ENCODE measurements around the gene BRD1.

The BRD1 gene

DNA sequence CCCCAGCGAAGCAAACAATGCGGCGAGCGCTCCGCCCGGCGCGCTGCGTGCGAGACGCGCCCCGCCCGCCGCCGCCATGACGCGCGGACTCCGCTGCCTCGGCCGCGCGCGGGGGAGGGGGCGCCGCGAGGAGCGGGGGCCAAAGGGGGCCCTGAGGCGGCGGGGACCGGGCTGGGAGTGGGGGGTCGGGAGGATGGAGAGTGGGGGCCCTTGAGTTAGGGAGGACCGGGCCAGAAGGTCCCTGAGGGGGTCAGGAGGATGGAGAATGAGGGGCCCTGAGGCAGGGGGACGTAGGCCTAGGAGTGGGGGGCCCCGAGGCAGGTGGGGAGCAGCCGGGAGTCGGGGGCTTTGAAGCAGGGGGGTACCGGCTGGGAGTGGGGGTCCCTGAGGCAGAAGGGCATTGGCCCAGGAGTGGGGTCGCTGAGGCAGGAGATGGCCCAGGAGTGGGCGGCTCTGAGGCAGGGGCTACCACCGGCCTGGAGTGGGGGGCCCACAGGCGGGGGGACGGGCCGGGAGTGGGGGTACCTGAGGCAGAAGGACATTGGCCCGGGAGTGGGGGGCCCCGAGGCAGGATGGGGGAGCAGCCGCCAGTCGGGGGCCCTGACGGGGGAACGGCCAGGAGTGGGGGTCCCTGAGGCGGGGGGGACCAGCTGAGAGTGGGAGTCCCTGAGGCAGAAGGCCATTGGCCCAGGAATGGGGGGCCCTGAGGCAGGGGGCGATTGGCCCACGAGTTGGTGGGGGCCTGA lies at the start of gene BRD1:
Gene BRD1, minus strand, starts transcription at position 21 of the 746 bp plus-strand sequence. CDS start 3,556 bp downstream, outside the sequence.
- FAIRE-seq = no peak

DNA sequence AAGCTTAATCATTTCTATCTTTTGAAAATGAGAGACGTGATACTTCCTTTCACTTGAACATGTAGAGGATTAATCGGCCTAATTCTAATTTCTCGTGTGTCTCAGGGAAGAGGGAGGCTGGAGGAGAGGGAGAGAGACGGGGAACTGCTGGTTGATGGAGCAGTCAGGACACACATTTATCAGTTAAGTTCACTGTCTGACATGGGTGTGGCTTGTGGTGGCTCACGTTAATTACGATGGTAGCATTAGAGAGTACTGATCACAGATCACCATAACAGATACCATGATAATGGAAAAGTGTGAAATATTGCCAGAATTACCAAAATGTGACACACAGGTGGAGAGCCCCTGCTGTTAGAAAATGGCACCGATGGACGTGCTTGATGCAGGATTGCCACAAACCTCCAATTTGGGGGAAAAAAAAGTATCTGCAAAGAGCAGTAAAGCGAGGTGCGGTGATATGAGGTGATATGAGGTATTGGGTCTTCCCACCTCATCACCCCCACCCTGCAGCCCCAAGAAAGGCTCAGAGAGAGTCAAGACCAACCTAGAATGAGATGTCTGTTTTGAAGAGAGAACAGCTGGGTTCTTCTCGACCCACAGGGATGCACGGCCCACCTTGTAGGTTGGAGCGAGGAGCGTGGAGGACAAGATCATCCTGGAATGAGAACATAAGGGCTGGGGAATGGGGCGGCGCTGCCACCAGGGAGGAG lies 45.7 kb upstream of the BRD1 start:
- FAIRE-seq = no peak

DNA sequence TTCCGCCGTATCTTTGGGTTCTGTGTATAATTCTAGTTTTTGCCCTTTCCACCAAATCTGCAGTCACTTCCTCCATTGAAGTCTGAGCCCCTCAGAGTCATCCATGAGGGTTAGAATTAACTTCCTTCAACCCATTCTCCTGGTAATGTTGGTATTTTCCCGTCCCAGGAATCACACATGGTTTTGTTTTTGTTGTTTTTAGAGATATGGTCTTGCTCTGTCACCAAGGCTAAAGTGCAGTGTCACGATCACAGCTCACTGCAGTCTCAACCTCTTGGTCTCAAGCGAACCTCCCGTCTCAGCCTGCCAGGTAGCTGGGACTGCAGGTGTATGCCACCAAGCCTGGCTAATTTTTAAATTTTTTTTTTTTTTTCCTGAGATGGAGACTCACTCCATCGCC lies 44.7 kb upstream of the BRD1 start:
- FAIRE-seq = no peak

DNA sequence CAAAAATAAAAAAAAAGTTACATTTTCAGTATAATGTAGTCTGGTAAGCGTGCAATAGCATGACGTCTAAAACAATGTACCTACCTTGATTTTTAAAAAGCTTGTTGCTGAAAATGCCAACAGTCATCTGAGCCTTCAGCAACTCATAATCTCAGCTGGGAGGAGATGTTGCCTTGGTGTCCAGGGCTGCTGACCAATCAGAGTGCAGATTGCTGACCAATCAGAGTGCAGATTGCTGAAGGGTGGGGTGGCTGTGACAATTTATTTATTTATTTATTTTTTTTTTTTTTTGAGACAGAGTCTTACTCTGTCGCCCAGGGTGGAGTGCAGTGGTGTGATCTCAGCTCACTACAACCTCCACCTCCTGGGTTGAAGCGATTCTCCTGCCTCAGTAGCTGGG lies 43.8 kb upstream of the BRD1 start:
- FAIRE-seq = no peak

DNA sequence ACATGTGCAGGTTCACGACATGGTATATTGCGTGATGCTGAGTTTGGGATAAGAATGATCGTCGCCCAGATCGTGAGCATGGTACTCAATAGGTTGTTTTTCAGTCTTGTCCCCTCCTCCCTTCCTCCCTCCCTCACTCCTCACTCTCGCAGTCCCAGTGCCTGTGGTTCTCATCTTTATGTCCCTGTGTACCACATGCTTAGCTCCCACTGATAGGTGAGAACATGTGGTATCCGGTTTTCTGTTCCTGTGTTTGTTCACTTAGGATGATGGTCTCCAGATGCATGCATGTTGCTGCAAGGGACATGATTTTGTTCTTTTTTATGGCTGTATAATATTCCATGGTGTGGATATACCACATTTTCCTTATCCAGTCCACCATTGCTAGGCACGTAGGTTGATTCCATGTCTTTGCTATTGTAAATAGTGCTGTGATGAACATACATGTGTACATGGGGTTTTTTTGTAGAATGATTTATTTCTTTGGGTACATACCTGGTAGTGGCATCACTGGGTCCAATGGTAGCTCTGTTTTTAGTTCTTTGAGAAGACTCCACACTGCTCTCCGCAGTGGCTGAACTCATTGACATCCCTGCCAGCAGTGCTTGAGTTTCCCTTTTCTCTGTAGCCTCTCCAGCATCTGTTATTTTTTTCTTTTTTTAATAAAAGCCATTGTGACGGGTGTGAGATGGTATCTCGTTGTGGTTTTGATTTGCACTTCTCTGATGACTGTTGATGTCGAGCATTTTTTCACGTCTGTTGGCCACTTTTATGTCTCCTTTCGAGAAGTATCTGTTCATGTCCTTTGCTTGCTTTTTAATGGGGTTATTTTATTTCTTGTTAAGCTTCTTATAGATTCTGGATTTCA lies 42.4 kb upstream of the BRD1 start:
- no peak for FAIRE-seq

DNA sequence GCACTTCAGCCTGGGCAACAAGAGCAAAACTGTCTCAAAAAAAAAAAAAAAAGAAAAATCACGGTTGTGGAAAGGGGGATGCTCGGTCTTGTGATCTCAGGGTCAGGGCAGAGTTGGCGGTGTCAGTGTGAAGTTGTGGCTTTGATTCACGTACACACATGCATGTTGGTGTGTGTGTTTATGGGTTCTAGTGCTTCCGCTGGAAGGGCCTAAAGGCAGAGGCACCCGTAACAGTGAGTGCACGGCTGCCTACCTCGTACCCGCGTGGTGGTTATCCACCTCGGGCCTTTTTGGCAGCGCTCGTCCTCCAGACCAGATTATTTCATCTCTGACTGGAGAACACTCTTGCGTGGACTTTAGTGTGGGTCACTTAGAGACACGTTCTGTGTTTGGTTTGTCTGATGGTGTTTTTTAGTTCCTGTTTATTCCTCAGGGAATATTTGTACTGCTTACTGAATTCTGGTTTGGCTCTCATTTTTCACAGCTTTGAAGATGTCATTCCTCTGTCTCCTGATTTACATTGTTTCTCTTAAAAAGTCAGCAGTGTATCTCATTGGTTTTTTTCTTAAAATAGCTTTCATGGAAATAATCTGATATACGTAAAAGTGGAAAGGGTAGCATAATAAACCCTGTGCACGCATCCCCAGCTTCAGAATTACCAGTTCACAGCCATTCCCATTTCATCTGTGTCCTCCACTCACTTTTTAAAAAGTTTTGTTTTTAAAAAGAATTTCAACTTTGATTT lies 41.6 kb upstream of the BRD1 start:
- FAIRE-seq = no peak

DNA sequence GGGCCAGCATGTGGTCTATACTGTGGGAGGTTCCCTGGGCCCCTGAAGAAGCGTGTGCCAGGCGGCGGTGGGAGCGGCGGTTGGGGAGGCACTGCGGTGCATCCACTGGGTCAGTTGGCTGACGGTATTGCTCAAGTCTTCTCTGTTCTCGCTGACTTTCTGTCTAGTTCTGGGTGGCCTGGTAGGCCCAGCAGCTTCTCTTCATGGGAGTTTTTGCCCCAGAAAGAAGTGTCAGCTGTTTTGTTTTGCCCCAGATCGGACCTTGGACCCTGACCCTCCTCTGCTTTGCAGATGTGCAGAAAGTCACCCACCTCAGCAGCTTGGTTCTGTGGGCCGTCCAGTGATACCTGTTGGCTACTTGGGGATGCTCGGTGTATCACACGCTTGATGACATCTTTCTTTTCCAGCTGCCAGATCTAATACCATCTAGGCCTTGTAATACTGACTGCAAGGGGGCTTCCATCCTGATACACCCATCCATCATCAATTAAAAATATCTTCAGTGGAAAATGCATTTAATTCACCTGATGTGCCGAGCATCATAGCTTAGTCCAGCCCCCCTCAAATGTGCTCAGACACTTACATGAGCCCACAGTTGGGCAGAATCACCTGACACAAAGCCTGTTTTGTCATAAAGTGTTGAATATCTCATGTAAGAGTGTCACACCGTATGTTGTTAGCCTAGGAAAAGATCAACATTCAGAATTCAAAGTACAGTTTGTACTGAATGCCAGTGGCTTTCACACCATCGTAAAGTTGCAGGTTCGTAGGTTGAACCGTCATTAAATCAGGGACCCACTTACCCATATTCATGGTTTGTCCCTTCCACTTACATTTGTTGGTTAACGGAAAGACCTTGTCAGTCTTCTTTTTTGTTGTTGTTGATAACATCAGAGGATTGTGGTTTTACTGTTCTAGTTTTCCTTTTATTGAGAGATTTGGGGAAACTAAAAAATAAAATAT lies 39.9 kb upstream of the BRD1 start:
- FAIRE-seq = no peak

DNA sequence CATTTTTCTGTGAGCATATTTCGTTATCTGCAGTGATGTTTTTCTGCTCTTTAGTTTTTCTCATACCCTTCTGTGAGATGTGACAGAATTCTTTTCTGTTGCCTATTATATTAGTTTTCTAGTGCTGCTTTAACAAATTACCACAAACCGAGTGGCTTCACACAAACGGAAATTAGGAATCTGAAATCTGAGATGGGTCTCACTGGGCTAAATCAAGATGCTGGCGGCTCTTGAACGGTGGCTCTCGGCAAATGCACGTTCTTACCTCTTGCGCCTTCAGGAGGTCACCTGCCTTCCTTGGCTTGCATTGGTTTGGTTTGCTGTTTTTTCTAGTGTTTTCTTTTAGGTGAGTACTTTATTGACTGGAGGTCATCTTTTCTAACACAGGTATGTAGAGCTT lies 39.0 kb upstream of the BRD1 start:
- FAIRE-seq = no peak

DNA sequence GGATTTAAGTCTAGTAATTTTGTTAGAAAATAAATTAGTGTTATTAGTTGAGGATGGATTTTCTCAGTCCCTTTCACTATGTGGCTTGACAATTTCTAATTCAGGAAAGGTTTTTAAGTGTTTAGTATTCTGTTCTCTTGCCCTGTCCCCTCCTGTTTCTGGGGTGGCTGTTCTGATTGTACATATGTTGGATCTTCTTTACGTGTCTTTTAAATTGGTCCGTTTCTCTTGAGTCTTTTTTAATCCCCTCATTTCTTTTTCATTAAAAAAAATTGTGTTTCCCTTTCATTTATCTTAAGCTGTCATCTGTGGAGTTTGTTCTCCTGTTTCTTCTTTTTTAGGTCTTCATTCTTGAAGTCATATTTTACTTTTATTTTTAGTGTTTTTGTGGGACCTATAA lies 38.5 kb upstream of the BRD1 start:
- FAIRE-seq = no peak

DNA sequence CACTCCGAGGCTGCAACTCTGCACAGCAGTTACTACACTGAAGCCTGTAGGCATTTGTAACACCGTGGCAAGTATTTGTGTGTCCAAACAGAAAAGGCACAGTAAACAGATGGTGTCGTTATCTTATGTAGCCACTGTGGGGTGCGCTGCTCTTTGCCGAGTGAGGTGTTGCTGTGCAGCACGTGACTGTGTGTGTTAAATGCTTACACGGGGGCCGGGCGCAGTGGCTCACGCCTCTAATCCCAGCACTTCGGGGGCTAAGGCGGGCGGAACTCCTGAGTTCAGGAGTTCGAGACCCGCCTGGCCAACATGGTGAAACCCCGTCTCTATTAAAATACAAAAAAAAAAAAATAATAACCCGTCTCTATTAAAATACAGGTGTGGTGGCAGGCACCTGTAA lies 37.5 kb upstream of the BRD1 start:
- FAIRE-seq = no peak

DNA sequence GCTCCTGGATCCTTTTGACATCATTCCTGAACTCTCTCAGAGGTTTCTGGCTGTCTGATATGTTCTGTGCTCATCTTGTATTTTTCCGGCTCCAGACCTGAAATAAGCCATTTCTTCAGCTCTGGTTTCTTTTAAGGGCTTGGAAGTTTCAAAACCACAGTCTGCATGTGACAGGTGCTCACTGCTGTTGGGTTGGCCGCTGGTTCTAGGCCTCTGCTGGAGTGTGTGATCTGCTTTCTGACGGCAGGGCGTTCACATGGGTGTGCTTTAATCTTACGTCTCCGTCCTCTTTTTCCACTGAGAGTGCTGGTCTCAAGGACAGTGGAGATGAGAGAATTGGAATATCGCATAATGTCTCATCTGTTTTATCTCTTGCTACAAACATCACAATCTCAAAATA lies 36.3 kb upstream of the BRD1 start:
- no peak for FAIRE-seq

DNA sequence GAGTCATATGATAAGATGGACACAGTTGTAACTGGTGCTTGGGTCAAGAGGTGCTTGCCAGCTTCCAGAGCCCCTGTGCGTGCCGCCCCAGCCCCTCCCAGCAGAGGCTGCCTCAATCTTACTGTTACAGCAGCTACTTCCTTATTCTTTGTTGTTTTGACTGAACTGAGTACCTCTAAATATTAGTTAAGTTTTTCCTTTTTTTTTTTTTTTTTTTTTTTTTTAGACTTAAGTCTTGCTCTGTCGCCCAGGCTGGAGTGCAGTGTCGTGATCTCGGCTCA lies 34.8 kb upstream of the BRD1 start:
- no peak for FAIRE-seq

DNA sequence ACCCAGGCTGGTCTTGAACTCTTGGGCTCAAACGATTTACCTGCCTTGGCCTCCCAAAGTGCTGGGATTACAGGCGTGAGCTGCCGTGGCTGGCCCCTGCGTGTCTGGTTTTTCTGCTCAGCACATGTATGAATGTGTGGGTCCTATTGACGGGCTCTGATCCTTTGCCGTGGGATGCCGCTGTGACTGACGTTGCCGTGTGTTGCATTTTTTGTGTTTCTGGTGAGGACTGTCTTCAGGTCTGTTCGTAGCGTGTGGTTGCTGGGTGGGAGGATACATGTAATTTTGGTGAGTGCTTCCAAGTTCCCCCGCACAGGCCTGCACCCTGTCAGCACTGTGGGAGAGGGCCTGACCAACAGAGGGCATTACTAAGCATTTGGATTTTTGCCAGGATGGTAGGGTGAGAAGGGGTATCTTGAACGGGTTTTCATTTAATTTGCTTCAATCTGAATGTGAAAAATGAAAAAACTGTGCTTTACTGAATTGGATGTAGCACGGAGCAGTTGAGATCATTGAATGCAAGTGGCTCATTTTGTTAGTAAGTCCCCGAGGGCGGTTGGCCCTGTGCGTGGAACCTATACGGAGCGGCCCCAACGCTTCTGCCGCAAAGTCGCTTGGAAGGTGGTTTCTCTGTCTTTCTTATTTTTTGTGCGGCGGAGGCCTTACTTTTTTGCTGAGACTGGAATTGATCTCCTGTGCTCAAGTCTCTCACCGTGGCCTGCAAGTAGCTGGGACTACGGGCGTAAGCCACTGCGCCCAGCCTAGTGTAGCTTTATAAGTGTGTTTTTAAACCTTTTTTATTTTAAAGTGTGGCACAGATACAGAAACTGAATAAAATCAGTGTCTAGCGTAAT lies 34.2 kb upstream of the BRD1 start:
- no peak for FAIRE-seq

DNA sequence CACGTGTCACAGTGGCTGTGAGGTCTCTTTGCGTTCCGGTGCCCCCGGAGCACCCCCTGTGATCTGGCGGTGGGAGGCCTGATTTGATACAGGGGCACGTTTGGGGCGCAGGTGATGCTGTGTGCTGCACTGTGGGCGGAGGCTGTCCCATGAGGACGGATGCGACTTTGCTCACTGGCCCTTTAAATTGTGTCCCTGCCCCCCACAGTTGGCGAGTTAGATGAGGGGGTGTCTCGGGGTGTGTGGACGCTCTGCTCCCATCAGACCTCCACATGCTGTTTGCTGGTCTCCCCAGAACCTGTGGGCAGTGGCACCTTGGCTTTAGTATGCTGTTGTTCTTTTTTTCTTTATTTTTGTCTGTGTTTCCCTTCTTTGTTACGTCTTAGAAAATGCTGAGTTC lies 31.2 kb upstream of the BRD1 start:
- no peak for FAIRE-seq

DNA sequence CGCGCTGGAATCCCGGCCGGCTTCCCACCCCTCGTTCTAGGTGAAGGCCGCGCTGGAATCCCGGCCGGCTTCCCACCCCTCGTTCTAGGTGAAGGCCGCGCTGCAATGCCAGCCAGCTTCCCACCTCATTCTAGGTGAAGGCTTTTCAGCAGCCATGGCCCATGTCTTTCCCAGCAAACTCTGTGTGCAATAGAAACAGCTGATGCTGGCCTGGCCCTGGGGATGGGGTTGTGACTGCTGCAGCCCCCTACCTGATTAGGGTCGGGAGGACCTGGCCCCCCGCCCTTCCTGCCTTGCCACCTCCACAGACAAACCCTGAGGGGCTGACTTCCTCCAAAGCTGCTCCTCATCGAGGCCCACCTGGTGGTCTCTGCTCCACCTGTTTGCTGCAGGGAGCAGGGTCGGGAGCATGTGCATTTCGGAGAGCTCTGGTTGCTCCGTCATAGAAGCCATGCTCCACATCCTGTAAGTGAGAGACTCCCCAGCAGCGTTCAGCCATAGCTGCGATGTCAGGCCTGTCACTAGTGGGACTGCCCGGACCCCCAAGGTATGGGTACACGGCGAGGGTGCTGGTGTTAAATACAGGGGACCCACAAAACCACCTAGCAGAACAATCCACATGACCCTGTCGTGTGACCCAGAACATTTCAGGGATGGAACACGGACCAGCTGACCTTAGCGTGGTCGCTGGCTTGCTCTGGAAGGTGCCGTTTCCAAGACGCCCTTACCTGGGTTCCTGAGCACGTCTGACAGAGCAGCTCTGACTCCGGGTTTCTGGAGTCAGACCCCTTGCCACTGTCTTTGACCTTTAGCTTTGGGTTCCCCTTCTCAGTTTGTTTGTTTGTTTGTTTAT lies 29.3 kb upstream of the BRD1 start:
- no peak for FAIRE-seq

DNA sequence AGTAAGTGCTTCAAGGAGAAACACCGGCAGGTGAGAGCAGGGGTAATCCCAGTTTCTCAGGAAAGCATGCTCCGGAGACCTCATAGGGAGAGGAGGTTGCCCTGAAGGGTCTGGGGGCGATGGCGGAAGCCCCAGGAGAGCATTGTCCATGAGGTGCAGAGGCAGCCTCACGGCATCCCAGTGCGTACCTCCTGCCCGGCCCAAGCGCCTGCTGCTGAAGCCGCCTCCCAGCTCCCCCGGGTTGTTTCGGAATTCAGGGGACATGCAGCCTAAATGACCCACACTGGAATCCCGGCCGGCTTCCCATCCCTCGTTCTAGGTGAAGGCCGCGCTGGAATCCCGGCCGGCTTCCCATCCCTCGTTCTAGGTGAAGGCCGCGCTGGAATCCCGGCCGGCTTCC lies 28.7 kb upstream of the BRD1 start:
- FAIRE-seq = no peak

DNA sequence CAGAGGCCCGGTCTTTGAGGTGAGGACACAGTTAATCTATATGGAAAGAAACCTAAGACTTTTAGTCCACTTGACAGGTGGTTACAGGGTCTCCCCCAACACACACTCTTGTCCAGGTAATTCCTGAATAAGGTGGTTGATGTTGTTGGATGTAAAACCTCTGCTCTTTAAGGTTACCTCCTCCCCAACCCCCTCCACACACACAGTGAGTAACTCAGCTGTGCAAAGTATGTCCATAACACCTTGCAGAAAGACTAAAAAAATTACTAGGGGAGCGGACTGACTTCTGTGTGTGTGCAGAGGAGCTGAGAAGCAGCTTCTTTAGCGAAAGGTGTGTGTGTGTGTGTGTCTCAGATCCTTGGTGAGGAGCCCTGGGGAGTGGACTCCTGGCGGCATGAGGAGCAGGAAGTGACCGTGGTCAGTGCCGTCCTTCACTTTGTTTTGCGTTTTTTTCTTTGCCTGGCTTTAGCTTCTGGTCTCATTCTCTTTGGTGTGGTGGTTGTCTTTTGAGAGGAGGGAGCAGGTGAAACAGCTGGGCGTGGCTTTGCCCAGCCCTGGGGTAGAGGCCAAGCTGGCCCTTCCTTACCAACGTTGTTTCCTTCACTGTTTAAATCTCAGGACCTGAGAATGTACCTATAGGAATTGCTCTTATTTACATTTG lies 27.7 kb upstream of the BRD1 start:
- FAIRE-seq = no peak

DNA sequence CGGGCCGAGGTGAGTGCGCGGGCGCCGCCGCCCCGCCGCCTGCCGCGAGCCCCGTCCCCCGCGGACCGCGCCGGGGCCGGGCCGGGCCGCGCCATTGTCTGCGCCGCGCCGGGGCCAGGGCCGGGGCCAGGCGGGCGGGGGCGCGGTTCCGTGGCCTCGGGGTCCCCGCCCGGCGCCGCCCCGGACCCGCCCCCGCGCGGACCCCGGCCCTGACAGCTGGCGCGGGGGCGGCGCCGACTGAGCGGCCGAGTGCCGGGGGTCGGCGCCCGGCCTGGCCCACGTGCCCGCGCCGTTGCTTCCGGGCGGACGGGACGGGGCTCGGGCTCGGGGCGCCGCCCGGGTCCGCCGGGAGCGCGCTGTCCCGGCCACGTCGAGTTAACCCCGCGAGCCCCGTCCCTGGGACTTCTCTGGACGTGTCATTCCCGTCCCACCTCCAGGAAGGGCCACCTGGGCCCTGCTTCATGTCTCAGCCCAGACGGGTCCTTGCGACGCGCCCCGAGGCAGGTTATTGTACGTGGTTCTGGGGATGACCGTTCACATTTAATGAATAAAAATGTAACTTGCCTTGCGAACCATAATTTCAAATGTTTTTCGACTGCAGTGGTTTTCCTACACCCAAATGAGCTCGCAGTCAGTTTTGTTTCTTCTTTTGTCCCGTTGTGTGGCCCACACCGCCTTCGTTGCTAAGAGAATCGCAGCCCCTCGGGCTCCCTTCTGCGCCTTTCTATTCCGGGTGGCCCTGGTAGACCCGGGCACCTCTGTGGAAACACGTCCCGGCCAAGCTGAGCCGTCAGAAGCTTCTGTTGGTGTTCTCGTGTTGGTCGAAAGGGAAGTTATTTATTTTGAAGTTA lies 26.5 kb upstream of the BRD1 start:
- no peak for FAIRE-seq

Measured in TTC549 (cell line).